GM12801 (cell line): ENCODE results near the gene DNAH5.

ENCODE experiments used
- TF ChIP-seq, protein P1 (sequence below): IDR thresholded peaks from one replicate; pipeline ENCODE4 v1.5.1; 2011; ENCODE audit warnings: control low read depth; ENCODE audit not compliant: insufficient read length; ENCODE audit errors: extremely low read depth

Gene DNAH5

DNA sequence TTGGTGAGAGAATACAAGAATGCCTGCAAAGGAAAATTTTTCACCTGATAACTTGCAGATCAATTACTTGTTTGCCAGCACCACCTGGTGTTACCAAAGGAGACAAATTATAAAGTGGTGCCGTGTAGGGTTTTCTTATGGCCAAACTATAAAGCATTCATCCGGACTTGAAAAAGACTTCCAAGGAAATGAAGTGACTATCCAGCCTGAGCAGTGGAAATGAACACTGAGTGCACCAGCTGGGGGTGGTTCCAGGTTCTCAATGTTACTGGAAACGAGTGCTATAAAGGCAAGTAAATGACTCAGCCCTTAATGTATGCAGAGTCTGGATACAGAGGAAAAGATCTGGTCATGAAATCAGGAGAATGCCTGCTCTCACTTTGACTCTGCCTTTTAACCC lies 113.1 kb downstream of the DNAH5 start:
- TF ChIP-seq, protein P1, sequence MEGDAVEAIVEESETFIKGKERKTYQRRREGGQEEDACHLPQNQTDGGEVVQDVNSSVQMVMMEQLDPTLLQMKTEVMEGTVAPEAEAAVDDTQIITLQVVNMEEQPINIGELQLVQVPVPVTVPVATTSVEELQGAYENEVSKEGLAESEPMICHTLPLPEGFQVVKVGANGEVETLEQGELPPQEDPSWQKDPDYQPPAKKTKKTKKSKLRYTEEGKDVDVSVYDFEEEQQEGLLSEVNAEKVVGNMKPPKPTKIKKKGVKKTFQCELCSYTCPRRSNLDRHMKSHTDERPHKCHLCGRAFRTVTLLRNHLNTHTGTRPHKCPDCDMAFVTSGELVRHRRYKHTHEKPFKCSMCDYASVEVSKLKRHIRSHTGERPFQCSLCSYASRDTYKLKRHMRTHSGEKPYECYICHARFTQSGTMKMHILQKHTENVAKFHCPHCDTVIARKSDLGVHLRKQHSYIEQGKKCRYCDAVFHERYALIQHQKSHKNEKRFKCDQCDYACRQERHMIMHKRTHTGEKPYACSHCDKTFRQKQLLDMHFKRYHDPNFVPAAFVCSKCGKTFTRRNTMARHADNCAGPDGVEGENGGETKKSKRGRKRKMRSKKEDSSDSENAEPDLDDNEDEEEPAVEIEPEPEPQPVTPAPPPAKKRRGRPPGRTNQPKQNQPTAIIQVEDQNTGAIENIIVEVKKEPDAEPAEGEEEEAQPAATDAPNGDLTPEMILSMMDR = no peak

DNA sequence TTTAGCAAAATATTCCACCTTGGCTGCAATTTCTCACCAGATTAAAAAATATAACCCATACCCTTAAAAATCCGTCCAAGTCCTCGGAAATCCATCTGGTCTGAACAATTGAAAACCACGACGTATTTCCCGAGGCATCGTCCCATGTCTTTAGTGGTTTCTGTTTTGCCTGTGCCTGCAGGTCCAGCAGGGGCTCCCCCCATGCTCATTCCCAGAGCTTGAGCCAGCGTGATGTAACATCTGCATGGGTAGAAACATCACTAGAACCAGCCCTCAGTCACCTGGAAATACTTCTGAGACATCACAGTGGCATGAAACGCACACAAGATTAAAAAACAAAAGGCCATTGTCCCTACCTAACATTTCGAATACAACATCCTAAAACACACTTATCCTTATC lies 114.0 kb downstream of the DNAH5 start:
- TF ChIP-seq, protein P1 = no peak

DNA sequence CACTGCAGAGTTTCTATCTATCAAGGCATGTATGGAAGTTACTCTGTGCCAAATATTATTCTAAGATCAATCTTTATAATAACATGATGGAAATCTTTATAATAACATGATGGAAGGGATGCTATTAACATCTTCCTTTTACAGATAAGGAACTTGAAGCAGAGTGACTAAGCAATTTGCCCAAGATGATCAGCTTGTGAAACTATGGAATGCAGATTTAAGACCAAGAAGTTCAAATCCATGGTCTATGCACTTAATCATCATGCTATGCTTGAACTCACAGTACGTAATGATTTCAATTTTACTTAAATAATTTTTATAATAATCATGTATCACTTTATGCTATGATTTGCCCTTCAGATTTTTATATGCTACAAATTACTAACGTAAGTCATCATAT lies 123.1 kb downstream of the DNAH5 start:
- TF ChIP-seq, protein P1 = no peak

DNA sequence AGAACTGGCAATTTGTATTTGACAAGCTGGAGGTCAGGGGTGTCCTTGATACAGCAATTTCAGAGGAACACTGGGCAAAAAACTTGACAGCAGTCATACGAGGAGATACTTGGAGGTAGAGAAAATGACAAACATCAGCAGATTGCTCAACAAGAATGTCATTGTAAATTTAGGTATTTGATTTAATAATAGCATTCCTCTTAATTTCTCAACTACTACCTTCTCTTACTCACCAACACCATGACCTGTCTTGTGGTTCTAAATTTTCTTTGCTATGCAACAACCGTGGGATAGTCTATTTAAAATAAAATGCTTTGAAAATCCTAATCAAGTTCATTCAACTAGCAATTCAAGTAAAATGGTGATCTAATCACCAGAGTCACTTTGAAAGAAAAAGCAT lies 128.4 kb downstream of the DNAH5 start:
- TF ChIP-seq, protein P1 = no peak

DNA sequence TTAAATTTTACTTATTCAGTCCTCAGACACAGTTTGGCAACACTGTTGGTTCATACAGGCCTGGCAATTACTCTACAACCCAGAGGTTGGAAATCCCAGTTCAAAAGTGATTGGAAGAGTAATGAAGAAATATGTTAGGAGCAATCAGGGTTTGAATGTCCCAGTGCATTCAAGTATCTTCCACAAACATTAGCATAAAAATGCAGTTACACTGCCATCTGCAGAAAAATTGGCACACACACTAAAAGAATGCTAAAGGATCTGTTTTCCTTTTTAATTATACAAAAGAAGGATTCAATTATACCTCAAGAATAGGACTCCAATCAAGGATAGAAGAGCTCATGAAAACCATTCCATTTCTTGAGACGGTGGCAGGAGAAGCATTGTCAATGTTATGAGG lies 130.2 kb downstream of the DNAH5 start:
- TF ChIP-seq, protein P1 = no peak

DNA sequence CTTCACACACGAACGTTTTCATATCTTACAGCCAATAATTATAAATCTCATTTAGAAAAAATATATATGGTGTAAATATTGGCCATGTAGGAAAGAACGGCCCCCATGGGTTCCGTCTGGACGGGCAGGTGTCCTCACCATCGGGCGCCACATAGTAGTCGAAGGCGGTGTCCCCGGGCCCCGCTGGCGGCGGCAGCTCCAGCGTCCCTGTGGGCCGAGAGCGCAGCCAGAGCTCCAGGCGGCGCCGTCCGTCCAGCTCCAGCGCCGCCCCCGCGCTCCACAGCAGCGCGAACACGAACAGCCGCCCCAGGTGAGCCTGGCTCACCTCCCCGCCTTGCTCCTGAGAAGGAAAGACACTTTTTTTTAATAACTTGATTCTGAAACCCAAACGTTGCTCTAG lies 134.6 kb downstream of the DNAH5 start:
- TF ChIP-seq, protein P1 = no peak

DNA sequence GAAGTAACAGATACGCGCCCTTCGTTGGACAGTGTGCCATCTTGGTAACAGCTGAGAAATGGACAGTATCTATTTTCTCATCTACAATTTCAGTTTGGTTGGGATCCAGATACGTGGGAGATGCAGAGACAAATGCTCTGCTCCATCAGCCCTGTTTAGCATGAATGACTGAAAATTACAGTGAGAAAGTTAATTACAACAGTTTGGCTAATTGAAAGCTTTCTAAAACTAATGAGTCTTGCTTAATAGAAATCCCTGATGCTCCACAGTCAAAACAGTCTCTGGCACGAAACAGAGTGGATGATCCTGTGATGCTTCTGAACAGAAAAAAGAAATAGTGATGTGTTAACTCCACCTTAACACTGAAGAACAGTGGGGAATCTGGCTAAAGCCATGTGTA lies 140.2 kb downstream of the DNAH5 start:
- TF ChIP-seq, protein P1 = no peak
